GM21619 (cell line): Measurements from ENCODE around the gene POGK.
A peak's percentile ranks its signal among the peaks of the same experiment; 100 is the strongest.
"Not testable (repeated sequence)": the region's sequence is repeated elsewhere in the genome, so short reads cannot be mapped to it uniquely, and the experiment has no call there.

Experiments used
- ATAC-seq: cut with Tn5 transposase; IDR thresholded peaks from one replicate; pipeline ENCODE4 v1.9.1; 2021; ENCODE audit not compliant: unreplicated experiment

The POGK gene

GRCh38 chr1:166855558-166855957, 16.3 kb downstream of the POGK start:
- no peak for ATAC-seq

DNA sequence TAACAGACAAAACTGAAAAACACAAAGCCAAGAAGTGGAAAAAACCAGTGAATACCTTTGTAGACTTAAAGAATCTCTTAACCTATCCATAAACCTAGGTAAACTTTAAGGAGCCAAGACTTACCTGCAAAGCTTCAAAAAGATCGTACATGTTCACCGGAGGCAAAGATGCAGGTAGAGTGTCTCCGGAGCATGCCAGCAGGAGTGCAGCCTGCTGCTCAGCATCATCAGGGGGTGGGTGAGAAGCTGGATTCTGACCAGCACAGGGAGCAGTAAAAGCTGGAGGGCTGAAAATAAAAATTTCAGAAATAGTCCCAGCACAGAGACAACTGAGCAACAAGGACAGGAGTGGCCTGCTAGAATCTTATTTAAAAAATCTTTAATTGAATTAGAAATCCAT, 18.7 kb downstream of the POGK start:
- ATAC-seq: no peak

DNA sequence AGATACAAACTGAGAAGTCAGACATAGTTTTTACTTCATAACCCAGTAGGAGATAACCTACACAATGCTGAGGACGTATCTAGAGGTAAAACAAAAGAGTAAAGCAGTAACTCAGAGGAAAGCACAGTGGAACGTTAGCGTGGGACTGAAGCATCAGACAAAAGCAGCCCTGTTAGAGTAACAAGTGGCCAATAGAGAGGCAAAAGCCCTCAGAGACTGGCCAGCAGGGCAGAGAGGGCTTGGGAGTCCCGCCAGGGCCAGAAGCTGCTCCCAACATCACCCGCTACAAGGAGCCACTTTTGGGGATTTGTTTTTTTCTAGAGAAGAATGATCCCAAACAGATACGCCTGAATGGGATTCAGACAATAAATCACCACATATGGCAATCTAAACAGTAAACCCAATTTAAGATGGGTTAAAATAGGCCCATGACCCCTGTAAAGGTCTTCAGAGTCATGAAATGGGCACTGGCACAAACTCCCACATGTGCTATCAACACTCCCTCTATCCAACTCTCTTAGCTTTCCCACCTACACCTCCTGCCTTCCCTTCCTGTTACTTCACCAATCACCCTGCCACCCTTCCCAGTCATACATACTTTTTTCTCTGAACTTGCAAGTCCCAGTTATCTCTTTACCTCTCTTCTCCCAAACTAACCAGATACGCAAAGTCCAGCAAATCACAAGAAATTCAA, 19.6 kb downstream of the POGK start:
- no peak for ATAC-seq

- ATAC-seq: no peak
Observed at GRCh38 chr1:166859597-166859996, 20.3 kb downstream of the POGK start.

GRCh38 chr1:166865926-166866325, 26.7 kb downstream of the POGK start:
- ATAC-seq: no peak

DNA sequence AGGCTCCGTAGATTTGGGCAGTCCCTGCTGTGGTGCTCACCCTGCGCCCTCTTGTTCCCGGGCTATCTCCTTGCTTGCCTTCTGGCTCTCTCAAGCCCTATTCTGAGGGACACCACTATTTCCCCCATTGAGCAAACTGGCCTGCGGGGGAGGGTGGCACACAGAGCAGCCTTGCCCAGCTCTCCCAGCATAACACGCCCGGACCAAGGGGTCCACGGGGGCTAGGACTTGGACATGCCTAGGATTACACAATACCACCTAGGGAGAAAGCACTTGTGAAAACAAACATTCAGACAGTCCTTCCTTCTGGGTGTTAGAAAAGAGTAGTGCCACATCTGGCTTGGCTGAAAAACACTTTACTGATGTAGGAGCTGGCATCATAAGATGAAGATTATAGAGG, 29.4 kb downstream of the POGK start:
- ATAC-seq: no peak

DNA sequence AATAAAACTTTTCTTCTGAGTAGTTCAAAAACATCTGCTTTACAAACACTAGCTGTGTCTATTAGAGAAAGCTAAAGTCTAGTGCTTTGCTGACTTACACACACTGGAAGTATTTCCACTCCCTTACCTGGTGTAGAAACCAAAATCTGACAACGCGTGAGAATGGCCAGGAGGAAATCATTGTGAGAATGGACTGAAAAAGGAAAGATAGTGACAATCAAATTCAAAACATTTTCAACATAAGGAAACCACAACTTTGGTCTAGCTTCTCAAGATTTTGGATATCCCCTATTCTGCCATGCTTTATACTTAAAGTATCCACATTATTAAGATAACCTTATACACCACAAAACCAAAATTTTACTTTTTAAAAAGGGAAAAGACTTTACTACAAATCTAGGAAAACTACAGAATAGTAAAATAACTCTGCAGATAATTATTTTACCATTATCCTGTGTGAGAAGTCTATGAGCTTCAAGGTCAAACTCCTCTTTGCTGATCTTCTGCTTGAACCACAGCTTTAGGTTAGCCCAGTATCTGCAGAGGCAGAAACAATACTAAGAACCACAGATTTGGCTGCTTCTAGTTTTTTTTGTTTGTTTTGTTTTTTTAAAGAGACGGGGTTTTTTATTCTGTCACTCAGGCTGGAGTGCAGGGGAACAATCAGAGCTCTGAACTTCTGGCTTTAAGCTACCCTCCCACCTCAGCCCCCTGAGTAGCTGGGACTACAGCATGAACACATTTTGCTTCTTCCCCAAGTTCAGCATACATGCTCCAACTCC, 30.2 kb downstream of the POGK start:
- ATAC-seq: no peak

GRCh38 chr1:166870584-166870983, 31.3 kb downstream of the POGK start:
- no peak for ATAC-seq

GRCh38 chr1:166874464-166874863, 35.2 kb downstream of the POGK start:
- ATAC-seq: no peak

DNA sequence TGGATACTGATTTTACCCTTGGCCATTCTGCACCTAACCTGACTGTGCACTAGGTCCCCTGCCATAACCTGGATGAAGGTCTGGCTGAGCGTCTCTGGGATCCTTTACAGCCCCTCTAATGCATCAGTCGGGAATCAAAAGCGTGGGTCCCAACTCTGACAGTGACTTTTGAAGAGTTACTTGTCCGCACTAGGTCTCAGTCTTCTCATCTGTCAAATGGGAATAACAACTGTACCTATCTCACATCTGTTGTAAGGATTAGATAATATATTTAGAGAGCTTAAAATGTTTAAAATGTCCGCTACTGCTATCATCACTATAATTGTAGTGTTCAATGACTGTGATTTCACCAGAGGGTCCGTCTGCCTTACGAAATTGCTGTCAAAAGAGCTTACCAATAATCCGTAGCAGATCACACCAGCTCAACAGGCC, 36.0 kb downstream of the POGK start:
- no peak for ATAC-seq

- peak; percentile 89 for ATAC-seq
Observed at GRCh38 chr1:166875734-166876539, 36.7 kb downstream of the POGK start, which contains the start of gene TADA1. TADA1 (minus strand) TSS chr1:166876264; CDS start chr1:166876233, 31 bp downstream.

- ATAC-seq: no peak
Observed at GRCh38 chr1:166876540-166876838, 37.2 kb downstream of the POGK start.

GRCh38 chr1:166878173-166878917, 39.1 kb downstream of the POGK start:
- not testable (repeated sequence) for ATAC-seq

DNA sequence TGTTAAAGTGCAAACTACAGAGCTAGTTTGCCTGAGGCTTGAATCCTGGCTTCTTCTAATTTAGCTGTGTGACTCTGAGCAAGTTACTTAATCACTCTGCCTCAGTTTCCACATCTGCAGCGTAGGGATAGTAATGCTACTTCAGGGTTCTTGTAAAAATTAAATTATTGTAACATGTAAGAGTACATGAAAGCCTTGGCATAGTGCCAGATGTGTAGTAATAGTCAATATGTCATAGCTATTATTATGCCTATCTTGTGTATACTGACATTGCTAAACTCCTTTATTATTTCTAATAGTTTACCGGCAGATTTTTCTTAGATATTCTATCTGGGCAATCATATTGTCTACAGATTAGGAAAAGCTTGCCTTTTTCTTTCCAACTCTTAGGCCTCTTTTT, 43.6 kb downstream of the POGK start:
- ATAC-seq: no peak

DNA sequence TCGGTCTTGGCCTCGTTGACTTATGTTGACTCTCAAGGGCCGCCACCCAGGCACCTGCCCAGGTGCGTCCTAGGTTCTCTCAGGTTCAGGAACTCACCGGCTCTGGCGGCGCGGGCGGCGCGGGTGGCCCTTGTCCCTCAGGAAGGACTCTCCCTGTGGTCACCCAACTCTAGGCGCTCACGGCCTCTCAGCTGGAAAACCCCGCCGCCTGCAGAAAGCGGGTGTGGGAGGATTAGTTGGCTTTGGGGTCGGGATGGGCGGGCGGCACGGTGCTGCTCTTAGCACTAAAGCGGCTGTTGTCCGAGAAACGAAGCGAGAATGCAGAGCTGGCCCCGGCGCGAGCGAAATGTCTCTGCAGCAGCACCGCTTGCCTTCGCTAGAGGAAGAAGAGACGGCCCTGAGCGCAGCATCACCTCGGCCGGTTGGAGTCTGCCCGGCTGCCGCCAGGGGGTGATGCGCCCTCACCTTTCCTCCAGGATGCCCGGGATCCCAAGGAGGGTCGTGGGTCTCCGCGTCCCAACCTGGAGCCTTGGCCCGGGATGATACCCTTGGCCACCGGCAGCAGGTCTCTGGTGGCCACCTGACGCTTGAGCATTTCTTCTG, 44.9 kb downstream of the POGK start:
- ATAC-seq: no peak

DNA sequence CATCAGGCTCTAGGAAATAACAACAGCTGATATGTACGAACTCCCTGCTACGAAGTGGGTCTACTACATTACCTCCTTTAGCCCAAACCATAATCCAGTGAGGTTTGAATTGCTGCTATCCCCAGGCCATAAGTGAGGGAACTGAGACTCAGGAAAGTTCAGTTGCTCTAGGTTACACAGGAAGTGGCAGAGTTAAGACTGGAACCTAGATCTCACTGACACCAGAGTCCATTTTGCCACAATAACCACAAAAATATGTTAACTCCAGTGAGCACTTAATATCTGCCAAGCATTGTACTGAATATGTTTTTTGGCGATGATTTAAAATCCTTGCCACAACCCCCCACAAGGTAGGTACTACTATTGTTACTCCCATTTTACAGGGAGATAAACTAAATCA, 45.7 kb downstream of the POGK start:
- ATAC-seq: no peak

DNA sequence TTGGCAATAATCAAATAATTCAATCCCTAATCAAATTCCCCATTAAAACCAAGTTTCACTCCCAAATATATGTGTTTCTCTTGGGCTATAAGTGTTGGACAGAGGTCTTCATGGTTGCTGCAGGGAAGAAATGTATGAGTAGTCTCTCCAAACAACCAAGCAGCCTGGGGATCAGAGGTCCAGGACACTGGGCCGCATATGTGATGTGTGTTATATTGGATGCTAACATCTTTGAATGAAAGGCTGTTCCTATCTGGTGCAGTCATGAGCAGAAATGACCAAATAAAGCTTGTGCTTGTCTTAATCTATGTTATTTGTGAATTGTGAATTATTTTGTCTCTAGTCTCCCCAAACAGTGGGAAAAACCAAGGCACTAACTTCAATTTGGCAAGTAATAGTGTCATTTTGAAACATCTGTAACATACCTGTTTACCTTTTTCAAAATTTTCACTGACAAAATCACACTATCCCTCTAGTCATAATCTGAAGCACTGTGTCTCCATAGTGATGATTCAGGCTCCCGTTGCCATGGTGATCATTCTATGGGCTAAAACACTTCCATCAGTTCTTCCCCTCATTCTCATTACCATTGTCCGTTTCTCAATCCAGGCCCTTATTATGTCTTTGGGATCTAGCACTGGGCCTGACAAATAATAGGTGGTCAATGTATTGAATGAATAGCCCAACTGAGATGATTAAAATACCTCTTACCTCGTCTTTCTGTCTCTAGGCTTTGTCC, 49.3 kb downstream of the POGK start:
- ATAC-seq: no peak

- ATAC-seq: no peak
Observed at GRCh38 chr1:166889776-166890175, 50.5 kb downstream of the POGK start.

DNA sequence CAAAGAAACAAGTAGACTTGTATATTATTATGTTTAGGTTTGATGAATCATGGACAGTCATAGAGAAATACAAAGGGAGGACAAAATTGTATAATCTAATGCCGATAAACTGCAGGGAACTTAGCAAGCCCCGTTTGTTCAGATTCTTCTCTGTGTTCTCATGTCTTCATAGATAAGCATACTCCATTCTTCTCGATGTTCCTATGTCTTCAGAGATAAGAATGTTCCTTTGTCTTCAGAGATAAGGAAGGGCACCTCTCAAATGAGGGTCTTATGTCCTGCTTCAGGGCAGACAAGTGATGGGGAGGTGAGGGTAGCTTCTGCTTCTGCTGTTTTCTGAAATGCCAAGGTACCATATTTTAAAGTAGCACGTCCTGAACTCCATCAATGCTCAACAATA, 56.5 kb downstream of the POGK start:
- ATAC-seq: no peak

DNA sequence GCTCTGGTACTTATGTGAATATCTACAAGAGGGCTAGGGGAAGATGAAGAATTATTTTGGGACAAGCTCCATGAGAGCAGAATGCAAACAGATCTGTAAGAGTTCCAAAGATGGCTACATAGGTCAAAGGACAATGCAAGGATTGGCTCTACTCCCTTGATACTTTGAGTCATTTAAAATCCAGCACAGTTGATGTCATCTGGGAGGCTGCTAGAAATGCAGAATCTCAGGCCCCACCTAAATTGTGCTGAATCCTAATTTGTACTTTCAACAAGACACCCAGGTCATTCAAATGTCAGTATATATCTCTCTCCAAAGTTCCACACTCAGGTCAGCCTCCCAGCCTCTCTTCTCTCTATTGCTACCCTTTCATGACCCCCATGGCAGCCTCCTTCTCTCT, 60.5 kb downstream of the POGK start:
- no peak for ATAC-seq
